Measurements from ENCODE around the gene TNS3.

GRCh38 chr7:47423196-47423595 lies 158.7 kb downstream of the TNS3 start:
- TF ChIP-seq GATA2 (IDR thresholded peaks at IDR 0.05; ENCODE audit: insufficient read depth, insufficient read length, low read depth, low read length) (no peak), CTCF (IDR thresholded peaks at IDR 0.05; ENCODE audit: extremely low read depth in 1 of 2, insufficient read depth in 1 of 2, low read depth in 1 of 2, low read length in 2 of 2) (no peak), EZH2 (IDR thresholded peaks at IDR 0.05; ENCODE audit: borderline replicate concordance, low read depth, low read length, severe bottlenecking) (no peak), POLR2AphosphoS5 (IDR thresholded peaks at IDR 0.05; ENCODE audit: insufficient read depth, low read depth, low read length) (no peak), POLR2A (IDR thresholded peaks at IDR 0.05; ENCODE audit: low read depth, low read length) (no peak)

All from endothelial cell of umbilical vein (primary cell).